Hypothalamus (tissue), 51 donors: Measurements from ENCODE around the gene SENP1.
A peak's percentile ranks its signal among the peaks of the same experiment; 100 is the strongest.

Source experiments
- DNase-seq, 51 donors: peaks; one replicate each; lab custom pipeline; 2025; lab: John Stamatoyannopoulos, UW

SENP1 gene

DNA sequence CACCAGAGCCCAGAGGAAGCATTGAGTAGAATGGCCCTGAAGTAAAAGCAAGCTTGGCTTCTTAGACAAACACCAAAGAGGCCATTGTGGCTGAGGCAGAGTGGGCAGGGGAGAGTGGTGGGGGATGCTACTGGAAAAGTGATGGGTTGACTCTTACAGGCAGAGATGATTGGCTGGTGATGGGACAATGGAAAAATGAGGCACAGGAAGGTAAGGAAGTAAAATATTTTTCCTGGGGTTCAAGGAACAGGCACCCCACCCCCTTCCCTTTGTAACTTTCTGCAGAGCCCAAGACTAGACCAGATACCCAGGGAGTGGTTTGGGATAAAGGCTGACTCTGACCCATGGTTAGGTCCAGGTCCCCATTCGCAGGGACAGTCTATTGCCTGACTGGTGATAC, 66.7 kb downstream of the SENP1 start:
- no peak for DNase-seq

DNA sequence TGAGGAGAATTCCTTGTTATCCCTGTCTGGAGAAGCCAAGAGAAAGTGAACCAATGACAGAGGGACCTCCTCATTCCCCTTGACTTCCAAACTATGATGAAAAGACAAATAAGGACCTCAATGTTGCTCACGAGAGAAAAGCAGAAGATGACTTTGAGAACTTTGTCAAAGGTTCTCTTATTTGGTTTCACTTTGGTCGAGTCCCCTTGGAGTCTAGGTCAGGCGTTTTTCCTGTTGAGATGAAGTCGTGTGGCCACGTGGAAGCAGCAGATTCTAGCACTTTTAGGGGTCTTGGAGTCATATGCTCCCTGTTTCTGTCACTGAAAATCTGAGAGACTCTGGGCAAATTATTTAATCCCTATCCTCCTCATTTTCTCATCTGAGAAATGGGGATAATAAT, 67.8 kb downstream of the SENP1 start:
- DNase-seq, result peak in 1 of 51 donors; percentile 3

DNA sequence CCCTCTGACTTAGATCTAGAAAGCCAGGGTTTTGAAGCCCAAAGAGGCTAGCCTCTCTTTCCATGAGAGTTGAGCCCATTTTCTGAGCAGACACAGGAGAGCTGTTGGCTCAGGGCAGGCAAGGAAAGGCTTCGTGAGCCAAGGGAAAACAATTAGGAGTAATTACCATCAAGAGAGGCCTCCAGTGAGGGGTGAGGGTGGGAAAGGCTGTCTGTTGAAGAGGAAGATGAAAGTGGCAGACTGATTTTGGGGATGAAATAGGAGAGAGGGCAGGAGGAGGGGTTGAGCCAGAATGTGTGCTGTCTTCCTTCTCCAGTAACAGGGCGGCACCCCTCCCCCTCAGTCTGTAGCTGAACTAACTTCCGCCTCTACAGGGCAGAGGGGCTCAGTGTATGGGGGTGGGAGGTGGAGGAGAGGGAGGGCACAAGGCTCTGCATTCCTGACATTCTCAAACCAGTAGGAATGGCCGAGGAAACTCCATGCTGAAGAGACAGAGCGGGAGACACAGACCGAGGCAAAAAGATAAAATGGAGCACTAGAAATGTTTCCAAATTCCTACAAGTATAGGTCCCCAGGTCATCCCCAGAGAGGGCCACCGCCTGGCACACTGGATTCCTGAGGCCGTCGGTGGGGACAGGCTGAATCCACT, 68.5 kb downstream of the SENP1 start:
- peak in 1 of 51 donors; percentile 2 for DNase-seq

DNA sequence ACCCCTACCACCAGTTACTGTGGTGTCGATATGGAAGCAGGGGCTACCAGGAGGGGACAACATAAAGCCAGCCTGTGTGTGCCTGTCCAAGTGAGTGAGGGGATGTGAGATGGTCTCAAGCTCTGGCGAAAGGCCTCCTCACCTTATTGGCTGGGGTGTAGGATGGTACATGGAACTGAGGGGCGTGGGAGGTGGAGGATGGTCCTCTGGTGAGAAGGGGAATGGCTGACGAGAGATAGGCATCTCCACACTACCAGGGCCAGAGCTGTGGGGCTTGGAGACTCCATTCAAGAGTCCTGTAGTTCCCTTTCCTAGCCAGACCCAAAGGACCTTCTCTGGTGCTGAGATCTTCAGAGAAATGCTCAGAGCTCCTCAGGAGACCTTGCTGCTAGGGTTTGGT, 69.1 kb downstream of the SENP1 start:
- DNase-seq, result no peak

DNA sequence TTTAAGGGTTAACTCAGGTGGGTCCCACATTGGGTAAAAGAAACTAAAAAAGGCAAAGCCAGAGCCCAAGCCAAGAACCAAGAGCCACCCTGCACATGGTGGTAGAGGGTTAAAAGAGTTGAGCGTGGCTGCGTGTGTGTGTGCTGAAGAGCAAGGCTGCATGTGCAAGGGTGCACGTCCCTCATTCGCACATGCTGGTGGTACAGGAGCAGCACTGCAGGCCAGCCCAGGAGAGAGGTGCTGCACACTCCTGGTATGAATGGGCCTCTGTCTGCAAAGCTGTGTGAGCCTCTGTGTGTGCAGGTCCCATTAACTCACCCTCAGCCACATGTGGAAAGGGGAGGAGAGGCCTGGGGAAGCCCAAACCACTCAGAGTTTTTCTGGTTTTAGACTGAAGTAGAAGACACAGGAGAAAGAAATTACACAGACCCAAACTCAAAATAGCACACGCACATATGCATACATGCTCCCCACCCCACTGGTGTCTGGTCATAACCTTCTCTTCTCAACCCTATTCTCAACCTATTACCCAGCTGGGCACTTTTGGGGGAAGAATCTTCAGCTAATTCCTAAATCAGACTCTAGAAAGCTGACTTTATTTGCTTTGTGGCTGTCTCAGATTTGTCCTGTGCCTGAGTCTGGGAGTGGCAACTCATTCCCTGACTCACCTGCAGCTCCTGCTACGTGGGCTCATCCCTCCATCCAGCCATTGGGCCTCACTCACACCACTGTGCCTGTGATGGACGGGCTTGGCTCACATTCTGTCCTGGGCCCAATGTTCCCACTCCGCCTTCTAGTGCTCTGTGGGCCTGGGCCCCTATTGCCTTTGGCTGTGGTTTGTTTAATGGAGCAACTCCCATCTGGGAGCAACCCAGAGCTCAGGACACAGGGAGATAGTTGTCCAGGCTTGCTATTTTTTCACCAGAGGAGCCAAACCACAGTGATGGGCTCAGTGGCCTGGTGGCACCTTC, 70.8 kb downstream of the SENP1 start:
- DNase-seq, result no peak

DNA sequence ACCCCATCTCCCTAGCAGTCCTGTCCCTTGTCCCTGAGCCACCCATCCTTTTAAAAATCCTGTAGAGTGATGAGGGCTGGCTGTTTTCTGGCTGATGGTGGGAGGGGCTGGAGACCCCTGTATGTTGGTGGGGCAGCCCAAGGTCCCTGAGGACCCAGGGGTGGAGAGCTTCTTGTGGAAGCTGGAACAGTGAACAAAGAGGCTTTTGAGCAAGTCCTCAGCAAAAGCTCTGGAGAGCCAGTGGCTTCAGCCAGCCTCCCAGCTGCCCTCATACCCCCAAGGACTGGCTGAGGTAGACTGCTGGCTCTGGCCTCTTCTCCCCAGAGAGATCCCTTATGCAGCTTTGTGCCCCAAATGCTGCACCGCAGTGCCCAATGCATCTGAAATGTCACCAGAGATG, 72.4 kb downstream of the SENP1 start:
- DNase-seq, result no peak

DNA sequence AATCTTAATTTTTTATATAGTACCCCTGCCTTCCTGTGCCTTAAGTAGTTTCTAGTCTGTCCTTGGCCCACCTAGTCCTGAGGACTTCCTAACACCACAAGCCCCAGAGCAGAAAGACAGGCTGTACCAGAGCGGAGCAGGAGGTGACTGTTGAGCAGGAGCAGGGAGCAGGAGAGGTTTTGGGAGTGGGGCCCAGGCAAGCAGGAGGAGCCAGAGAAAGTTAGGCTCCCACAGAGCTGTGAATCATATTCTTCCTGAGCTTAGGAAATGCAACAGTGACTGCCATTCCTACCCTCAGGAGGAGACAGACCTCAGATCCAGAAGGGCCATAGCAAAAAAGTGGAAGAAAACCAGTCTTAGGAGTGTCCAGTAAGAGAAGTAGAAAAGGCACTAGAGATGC, 73.3 kb downstream of the SENP1 start:
- no peak for DNase-seq

DNA sequence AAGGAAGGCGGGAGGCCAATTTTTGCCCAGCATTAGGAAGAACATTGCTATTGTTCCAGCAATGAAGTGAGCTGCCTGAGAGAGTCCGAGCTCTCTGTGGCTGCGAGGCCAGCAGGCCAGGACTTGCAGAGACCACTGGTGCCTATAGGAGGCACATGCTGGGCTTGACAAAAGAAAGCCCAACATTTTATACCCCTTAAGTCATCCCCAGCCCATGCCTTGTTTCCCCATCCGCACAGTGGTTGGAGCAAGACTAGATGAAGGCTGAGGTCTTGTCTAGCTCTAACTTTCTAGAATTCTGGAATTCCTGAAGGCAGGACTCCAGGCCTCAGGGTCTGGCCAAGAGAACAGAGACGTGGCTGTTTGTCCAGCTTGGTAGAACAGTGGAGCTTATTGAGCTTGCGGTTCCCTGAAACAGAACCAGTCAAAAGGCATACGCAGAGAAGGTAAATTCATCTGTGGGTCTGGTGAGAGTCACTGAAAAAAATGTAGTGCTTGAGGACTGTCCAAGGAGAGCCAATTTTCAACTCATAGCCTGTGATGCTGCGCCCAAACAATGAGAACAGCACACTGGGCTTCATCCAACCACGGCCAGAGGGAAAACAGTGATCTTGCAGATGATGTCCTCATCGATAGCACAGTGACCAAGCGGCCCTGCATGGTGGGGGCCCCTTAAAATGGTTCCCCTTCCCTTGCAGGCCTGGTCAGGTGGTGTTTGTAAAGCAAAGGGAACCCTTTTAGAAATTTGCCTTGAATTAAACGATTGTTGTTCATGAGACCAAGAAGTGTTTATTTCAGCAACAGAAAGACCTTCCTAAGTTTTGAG, 74.5 kb downstream of the SENP1 start:
- no peak for DNase-seq

DNA sequence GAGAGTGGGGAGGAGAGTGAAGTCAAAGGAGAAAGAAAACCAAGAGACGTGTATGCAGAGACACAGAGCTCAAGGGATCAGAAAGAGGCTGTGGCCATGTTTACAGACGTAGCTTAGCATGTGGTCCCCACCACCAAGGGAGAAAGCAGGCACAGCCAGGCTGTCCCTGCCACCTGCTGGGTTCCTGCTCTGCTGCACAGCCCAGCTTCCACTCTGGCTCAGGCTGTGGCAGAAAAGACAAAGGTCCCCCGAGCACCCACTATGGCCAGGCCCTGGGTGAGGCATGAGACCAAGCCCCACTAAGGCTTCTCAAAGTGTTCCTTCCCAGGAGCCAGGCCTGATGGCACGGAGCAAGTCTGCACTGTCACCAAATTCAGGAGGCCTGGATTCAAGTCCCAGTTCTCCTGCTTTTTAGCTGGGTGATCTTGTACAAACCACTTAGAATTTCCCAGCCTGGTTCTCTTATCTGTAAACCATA, 75.7 kb downstream of the SENP1 start:
- no peak for DNase-seq

DNA sequence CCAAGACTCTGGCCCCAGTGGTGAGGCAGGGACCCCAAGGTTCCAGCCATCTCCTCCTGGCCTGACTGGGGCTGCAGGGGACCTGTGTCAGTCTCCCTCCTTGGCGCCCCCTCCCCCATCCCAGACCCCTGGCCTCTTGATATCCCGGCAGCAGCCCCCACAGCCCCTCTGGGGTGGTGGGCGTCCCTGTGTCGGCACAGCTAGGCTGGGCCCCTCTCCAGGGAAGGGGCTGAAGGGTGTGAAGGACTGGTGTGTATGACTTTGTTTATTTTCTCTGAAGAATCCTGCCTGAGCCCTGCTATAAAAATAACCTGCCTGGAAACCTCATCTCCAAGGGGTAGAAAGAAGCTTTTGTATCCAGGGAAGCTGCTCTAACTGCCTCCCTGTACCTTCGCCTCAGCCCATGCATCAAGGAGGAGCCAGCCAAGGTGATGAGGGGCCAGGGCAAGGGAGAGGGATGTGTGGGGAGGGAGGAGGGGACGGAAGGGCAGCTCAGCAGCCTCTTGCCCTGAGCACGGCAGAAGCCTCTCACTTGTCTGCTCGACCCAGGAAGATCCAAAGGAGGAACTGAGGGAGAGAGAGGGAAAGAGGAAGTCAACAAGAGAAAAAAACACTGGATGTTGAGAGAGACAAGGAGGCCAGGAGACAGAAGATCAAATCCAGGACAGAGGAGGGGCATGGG, 76.2 kb downstream of the SENP1 start:
- no peak for DNase-seq

DNA sequence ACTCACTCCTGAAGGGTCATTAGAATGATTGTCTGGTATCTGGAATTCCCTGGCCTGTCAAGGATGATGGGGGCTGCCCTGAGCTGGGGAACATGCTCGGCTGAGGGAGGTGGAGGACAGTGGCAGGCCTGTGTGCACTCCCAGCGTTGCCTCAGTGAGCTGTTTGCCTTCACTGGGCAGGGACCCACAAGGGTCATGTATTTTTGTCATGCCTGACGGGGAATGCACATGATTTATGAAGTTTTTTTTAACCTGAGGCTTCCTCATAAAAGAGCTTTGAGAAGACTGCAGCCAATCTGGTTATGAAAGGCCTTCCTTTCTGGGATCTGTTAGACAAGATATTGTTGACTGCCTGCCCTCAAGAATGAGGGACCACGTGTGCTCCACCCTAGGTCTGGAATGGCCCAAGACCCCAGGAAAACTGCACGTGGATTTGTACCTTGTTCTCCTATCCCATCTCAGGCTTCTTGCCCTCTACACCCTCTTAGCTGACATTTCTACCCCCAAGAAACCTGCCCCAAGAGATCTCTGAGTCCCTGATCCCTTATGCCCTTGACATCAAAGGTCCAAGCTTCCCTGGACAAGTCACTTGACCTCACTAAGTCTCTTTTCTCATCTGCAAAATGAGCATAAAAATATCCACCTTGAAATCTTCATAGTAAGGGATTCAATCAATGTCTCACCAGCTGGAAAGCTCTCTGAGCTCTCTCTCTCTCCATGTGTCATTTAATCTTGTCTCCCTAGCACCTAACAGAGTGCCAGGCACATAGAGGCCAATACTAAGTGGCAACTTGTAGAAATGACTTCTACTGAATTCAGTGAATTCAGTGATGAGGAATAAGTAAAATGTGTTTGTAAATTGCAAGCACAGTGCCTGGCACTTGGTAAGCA, 77.1 kb downstream of the SENP1 start:
- no peak for DNase-seq

DNA sequence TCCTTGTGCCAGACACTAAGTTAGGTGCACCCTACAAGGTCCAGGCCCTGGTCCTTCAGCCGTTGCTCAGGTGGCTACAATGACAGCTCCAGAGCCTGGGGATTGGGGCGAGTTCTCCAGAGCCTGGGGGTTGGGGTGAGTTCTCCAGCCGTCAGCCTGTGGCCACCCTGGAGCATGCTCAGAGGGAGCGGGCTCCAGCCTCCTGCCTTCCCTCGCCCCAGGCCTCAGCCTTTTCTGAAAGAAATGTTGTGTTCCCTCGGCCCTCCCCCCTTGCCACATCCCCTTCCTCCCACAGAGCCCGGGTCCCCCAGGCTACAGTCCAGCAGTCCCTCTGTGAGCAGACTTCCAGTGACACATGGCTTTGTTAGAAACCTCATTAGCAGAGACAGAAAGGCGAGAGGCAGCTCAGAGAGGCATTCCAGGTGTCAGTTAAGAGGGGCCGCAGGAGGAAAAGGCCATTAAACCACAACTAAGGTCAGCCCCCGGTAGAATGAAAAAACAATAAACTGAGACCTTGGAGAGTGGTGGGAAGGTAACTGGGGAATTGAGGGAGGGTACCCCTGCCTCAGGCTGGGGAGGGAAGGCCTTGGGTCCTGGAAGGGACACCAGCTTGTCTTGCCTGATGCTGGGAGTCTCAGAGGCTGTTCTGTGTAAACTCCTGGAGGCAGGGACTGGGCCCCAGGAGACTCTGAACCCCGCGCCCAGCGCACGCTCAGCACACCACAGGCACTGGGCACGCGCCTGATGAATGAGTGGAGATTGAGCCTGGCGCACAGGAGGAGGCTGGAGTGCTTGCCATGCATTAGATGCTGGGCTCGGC, 78.5 kb downstream of the SENP1 start:
- DNase-seq, result no peak

DNA sequence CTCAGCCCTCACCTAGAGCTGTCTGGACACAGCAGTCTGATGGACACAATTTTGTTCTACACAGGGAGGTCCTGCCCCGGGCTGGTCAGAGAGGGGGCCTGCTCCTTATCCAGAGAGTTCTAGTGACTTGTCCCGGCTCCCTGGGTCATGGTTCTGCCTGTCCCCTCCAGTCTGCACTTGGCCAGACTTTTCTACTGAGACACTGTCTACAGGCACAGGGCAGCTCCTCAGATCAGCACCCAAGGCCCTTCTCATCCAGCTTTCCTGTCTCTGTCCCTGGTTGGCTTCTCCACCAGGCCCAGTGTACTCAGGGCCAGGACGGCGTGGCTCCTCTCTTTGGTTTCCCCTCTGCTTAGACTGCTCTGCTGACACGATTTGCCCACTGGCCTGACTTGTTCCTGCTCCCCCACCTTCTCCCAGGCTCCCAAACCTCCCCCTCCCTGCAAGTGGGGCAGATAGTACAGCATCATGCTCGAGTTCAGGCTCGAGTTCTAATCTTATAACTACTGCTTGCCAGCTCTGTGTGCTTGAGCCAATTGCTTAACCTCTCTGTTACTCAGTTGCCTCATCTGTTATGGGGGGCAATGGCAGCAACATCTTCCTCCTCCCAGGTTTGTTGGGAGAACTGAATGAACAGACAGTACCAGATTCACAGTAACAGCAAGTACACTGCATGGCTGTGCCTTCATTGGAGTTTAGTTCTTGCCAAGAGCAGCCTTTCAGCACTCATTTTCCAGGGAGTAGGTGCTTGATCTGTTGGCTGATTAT, 79.6 kb downstream of the SENP1 start:
- DNase-seq, result no peak

DNA sequence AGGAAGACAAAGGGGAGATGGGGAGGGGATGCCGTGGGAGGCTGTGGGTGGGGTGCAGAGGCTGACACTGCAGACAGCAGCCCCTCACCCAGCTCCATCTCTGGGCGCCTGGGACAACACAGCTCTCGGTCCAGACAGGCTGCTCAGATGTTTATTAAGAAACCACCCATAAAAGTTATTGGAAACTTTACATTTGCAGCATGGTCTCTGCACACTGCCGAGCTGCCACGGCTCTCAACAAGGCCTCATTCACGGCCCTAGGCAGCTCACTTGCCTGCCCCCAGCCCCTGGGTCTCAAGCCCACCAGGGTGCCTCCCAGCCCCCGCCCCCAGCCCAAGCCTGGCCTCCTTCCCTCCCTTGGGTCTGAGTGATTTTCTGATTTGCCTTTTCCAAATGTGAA, 80.6 kb downstream of the SENP1 start:
- DNase-seq, result no peak

DNA sequence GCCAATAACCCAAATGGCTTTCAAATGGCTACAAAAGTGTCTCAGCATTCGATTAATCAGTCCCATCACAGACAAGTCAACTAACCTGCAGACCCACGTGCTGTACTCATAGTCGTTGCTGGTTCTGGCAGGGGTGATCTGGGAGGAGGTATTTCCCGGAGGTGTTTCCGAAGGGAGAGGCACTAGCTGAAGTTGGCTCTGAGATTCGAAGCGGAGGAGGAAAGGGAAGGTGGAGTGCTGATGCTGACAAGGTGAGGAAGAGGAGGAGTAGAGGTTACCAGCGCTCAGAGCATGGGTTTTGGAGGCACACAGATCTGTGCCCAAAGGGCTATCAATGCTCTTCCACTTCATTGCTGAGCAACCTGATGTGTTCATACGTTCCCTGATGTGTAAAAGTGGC, 81.1 kb downstream of the SENP1 start:
- DNase-seq, result no peak

DNA sequence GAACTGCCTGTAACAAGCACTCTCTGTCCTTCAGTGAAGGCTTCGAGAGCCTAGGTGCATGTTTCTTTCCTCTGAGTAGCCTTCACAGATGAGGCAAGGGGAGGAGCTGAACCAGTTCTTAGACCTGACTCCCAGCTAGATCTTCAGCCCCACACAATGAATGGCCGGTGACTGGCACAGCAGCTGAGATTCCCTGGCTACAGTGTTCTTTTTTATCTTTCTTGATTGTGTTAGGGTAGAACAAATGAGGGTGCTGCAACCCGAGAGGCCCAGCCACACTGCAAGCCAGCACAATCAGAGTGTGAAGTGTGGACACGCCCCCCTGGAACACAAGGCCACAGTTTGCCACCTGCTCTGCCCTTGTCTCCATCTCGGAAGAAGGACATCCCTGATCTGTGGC, 82.5 kb downstream of the SENP1 start:
- DNase-seq, result no peak

DNA sequence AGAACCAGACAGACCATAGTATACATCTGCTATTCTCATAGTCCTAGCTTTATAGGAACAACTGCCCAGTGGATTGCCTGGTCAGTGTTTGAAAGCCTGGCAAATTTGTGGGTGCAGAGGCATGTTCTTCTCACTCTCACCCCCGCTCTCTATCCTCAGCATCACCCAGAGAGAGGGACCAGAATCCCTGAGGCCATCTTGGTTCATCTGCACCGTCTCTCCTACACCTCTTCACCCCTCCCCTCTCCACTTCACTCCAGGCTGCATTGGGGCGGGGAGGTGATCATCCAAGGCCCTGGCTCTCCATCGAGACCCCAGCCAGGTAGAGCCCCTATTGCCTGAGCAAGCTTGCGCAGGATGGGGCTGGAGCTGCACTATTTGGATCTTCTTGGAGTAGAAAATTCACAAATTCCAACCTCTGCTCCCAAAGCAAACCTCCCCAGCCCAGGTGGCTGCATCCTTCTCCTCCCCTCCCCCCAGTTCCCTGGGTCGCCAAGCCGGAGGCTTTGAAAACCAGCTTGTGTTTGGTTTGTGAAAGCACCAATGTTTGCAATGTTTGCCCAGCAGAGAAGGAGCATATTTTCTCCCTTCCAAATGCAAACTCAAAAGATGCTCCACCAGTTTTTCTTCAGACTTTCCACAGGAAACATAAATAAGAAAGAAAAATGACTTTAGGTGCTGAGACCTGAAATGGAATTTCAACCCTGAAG, 83.0 kb downstream of the SENP1 start:
- no peak for DNase-seq
